ENCODE measurements around the gene AMOTL1.
A peak's percentile ranks its signal among the peaks of the same experiment; 100 is the strongest.

AMOTL1 gene

DNA sequence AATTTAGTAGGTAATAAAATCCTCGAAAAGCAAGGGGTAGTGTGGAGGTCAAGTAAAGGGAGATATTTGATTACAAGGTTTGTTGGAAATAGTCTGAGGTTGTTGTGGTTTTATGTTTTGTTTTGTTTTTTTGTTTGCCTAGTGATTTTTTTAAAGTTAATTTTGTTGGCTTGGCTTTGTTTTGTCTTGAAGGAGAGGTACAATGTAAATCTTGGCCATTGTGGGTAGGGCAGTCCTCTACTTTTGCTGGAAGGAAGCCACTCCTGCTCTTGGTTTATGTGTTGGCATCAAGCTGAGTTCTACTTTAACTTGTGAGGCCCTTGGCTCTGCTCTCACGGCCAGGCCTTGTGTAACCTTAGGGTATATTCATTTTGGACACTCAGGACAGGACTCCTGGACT is 3.2 kb downstream of the AMOTL1 start:
- H3K9me3 ChIP-seq (ENCODE audit: control insufficient read depth, low read depth, low read length): no peaks in the 10 kb centered on the region
- H3K9ac ChIP-seq (ENCODE audit: low read length): no peak overlapping the region
- peak overlapping the region; percentile 2 for H3K4me3 ChIP-seq (ENCODE audit: low read length)
- H3K27ac ChIP-seq (ENCODE audit: low read length): no peak overlapping the region
- no peaks in the 10 kb centered on the region for H3K36me3 ChIP-seq (ENCODE audit: control insufficient read depth, low read depth, low read length)
- peaks cover 32% of the 10 kb centered on the region for H3K4me1 ChIP-seq (ENCODE audit: control insufficient read depth, low read depth, low read length)
- H3K27me3 ChIP-seq (ENCODE audit: control insufficient read depth, insufficient read depth, low read length): peaks cover 36% of the 10 kb centered on the region

- Histone ChIP-seq H3K9ac (ENCODE audit: low read length) (no peak overlapping the region), H3K4me3 (ENCODE audit: low read length) (no peak overlapping the region), H3K27me3 (ENCODE audit: control insufficient read depth, insufficient read depth, low read length) (peaks cover 31% of the 10 kb centered on the region), H3K36me3 (ENCODE audit: control insufficient read depth, low read depth, low read length) (no peaks in the 10 kb centered on the region), H3K9me3 (ENCODE audit: control insufficient read depth, low read depth, low read length) (no peaks in the 10 kb centered on the region), H3K4me1 (ENCODE audit: control insufficient read depth, low read depth, low read length) (peaks cover 37% of the 10 kb centered on the region), H3K27ac (ENCODE audit: low read length) (no peak overlapping the region)
Measured at GRCh38 chr11:94771951-94772350, 3.8 kb downstream of the AMOTL1 start.

GRCh38 chr11:94773842-94774241 is 5.7 kb downstream of the AMOTL1 start:
- H3K27me3 ChIP-seq (ENCODE audit: control insufficient read depth, insufficient read depth, low read length): peaks cover 19% of the 10 kb centered on the region
- no peaks in the 10 kb centered on the region for H3K36me3 ChIP-seq (ENCODE audit: control insufficient read depth, low read depth, low read length)
- H3K9ac ChIP-seq (ENCODE audit: low read length): no peak overlapping the region
- H3K4me1 ChIP-seq (ENCODE audit: control insufficient read depth, low read depth, low read length): peaks cover 28% of the 10 kb centered on the region
- H3K27ac ChIP-seq (ENCODE audit: low read length): no peak overlapping the region
- H3K4me3 ChIP-seq (ENCODE audit: low read length): no peak overlapping the region
- no peaks in the 10 kb centered on the region for H3K9me3 ChIP-seq (ENCODE audit: control insufficient read depth, low read depth, low read length)

GRCh38 chr11:94774345-94774744 is 6.2 kb downstream of the AMOTL1 start:
- Histone ChIP-seq H3K4me1 (ENCODE audit: control insufficient read depth, low read depth, low read length) (peaks cover 28% of the 10 kb centered on the region), H3K27me3 (ENCODE audit: control insufficient read depth, insufficient read depth, low read length) (peaks cover 14% of the 10 kb centered on the region), H3K36me3 (ENCODE audit: control insufficient read depth, low read depth, low read length) (no peaks in the 10 kb centered on the region), H3K9me3 (ENCODE audit: control insufficient read depth, low read depth, low read length) (no peaks in the 10 kb centered on the region), H3K4me3 (ENCODE audit: low read length) (no peak overlapping the region), H3K27ac (ENCODE audit: low read length) (no peak overlapping the region), H3K9ac (ENCODE audit: low read length) (no peak overlapping the region)

DNA sequence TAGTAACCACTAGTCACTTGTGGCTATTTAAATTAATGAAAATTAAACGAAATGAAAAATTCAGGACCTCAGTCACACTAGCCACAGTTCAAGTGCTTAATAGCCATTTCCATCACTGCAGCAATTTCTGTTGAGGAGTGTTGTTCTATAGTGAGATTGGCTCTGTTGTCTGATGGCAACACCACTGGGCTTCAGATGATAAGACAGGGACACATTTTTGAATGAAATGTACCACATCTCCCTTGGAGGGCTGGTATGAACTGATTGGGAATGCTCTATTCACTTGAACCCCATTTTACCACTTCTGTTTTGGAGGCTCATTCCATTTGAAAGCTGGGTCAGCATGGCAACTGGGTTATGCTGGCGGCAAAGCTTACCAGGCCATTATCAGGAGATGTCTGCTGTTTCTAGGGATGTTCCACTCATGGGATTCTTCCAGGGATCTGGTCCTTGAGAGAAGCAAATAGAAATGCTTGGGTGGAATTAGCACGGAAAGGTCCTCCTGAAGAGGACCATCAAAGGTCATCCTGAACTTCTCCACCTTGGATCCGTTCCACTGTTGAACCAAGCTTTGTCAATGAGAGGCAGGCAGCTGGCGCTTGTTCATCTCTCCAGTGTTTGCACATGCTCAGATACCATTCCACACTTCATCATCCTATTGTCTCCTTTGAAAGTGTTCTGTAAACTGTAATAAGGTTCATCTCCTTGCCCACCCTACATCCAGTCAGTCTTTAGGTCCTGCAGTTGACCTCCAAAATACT is 7.6 kb downstream of the AMOTL1 start:
- no peak overlapping the region for H3K9ac ChIP-seq (ENCODE audit: low read length)
- no peaks in the 10 kb centered on the region for H3K9me3 ChIP-seq (ENCODE audit: control insufficient read depth, low read depth, low read length)
- H3K36me3 ChIP-seq (ENCODE audit: control insufficient read depth, low read depth, low read length): no peaks in the 10 kb centered on the region
- H3K4me1 ChIP-seq (ENCODE audit: control insufficient read depth, low read depth, low read length): peaks cover 19% of the 10 kb centered on the region
- H3K4me3 ChIP-seq (ENCODE audit: low read length): no peak overlapping the region
- H3K27me3 ChIP-seq (ENCODE audit: control insufficient read depth, insufficient read depth, low read length): no peaks in the 10 kb centered on the region
- H3K27ac ChIP-seq (ENCODE audit: low read length): no peak overlapping the region

- H3K9me3 ChIP-seq (ENCODE audit: control insufficient read depth, low read depth, low read length): no peaks in the 10 kb centered on the region
- H3K27ac ChIP-seq (ENCODE audit: low read length): no peak overlapping the region
- no peaks in the 10 kb centered on the region for H3K27me3 ChIP-seq (ENCODE audit: control insufficient read depth, insufficient read depth, low read length)
- no peak overlapping the region for H3K4me3 ChIP-seq (ENCODE audit: low read length)
- peaks cover 17% of the 10 kb centered on the region for H3K4me1 ChIP-seq (ENCODE audit: control insufficient read depth, low read depth, low read length)
- no peaks in the 10 kb centered on the region for H3K36me3 ChIP-seq (ENCODE audit: control insufficient read depth, low read depth, low read length)
- H3K9ac ChIP-seq (ENCODE audit: low read length): no peak overlapping the region
Measured at GRCh38 chr11:94776351-94777321, 8.5 kb downstream of the AMOTL1 start.

GRCh38 chr11:94780432-94780831 is 12.3 kb downstream of the AMOTL1 start:
- Histone ChIP-seq H3K27ac (ENCODE audit: low read length) (no peak overlapping the region), H3K4me3 (ENCODE audit: low read length) (no peak overlapping the region), H3K27me3 (ENCODE audit: control insufficient read depth, insufficient read depth, low read length) (no peaks in the 10 kb centered on the region), H3K9ac (ENCODE audit: low read length) (no peak overlapping the region), H3K9me3 (ENCODE audit: control insufficient read depth, low read depth, low read length) (no peaks in the 10 kb centered on the region), H3K4me1 (ENCODE audit: control insufficient read depth, low read depth, low read length) (peaks cover 30% of the 10 kb centered on the region), H3K36me3 (ENCODE audit: control insufficient read depth, low read depth, low read length) (no peaks in the 10 kb centered on the region)

DNA sequence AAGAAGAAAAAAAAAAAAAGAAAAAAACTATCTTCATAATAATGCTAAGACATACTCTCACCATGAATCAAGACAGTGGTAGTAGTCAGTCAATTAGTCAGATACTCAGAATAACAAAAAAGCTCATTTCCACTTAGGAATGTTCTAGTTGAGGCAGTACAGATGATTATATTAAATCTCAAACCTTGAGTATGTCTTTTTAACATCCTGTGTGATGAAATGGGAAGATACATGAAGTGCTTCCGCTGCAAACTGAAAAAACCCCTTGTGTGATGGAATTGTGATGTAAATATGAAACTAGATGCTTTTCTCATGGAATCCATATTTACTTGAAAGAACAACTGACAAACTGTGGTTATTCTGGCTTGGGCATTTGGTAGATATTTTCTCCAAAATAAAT is 13.7 kb downstream of the AMOTL1 start:
- Histone ChIP-seq H3K36me3 (ENCODE audit: control insufficient read depth, low read depth, low read length) (no peaks in the 10 kb centered on the region), H3K4me1 (ENCODE audit: control insufficient read depth, low read depth, low read length) (peaks cover 25% of the 10 kb centered on the region), H3K9ac (ENCODE audit: low read length) (no peak overlapping the region), H3K27me3 (ENCODE audit: control insufficient read depth, insufficient read depth, low read length) (no peaks in the 10 kb centered on the region), H3K27ac (ENCODE audit: low read length) (no peak overlapping the region), H3K4me3 (ENCODE audit: low read length) (no peak overlapping the region), H3K9me3 (ENCODE audit: control insufficient read depth, low read depth, low read length) (no peaks in the 10 kb centered on the region)

DNA sequence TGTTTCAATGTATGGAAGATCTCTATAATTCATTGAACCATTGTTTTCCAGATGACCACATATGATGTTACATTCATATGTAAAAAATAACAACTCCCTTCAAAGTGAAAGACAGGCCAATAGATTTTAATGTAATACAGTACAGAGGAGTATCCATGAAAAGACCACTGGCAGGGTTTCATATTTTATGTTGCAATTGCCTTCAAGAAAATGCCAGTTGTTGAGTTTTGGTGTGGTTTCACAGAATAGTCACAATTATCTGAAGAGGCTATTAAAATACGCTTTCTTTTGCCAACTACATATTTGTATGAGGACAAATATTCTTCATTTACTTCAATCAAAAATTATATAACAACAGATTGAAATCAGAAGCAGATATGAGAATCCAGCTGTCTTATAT is 14.3 kb downstream of the AMOTL1 start:
- Histone ChIP-seq H3K4me1 (ENCODE audit: control insufficient read depth, low read depth, low read length) (peaks cover 24% of the 10 kb centered on the region), H3K27ac (ENCODE audit: low read length) (no peak overlapping the region), H3K4me3 (ENCODE audit: low read length) (no peak overlapping the region)

DNA sequence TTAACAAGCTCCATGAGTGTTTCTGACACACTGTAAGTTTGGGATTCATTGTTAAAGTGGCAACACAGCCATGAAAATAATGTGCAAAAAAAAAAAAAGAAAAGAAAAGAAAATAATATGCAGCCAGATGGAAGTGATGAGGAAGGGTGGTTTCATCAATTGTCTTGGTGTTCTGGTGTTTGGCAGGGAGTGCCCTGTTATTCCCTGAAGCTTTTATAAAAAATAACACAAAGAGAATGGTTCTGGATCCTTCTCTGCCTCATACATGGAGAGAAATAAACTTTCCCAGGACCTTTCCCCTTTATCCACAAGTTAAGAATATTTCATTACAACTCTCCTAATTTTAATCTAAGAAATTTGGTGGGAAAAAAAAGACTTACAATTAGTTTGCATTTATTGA is 16.7 kb downstream of the AMOTL1 start:
- no peak overlapping the region for H3K27ac ChIP-seq (ENCODE audit: low read length)
- peak overlapping the region; percentile 4 for H3K9ac ChIP-seq (ENCODE audit: low read length)
- H3K4me1 ChIP-seq (ENCODE audit: control insufficient read depth, low read depth, low read length): peaks cover 24% of the 10 kb centered on the region
- no peaks in the 10 kb centered on the region for H3K36me3 ChIP-seq (ENCODE audit: control insufficient read depth, low read depth, low read length)
- H3K4me3 ChIP-seq (ENCODE audit: low read length): no peak overlapping the region
- H3K9me3 ChIP-seq (ENCODE audit: control insufficient read depth, low read depth, low read length): no peaks in the 10 kb centered on the region
- no peaks in the 10 kb centered on the region for H3K27me3 ChIP-seq (ENCODE audit: control insufficient read depth, insufficient read depth, low read length)

More for the DNA sequence above, 14.3 kb downstream of the AMOTL1 start:
- H3K9ac ChIP-seq (ENCODE audit: low read length): no peak overlapping the region
- no peaks in the 10 kb centered on the region for H3K36me3 ChIP-seq (ENCODE audit: control insufficient read depth, low read depth, low read length)
- H3K27me3 ChIP-seq (ENCODE audit: control insufficient read depth, insufficient read depth, low read length): no peaks in the 10 kb centered on the region
- no peaks in the 10 kb centered on the region for H3K9me3 ChIP-seq (ENCODE audit: control insufficient read depth, low read depth, low read length)

- H3K4me3 ChIP-seq (ENCODE audit: low read length): no peak overlapping the region
- H3K9ac ChIP-seq (ENCODE audit: low read length): peak overlapping the region; percentile 4
- H3K27me3 ChIP-seq (ENCODE audit: control insufficient read depth, insufficient read depth, low read length): no peaks in the 10 kb centered on the region
- no peaks in the 10 kb centered on the region for H3K9me3 ChIP-seq (ENCODE audit: control insufficient read depth, low read depth, low read length)
- no peak overlapping the region for H3K27ac ChIP-seq (ENCODE audit: low read length)
- H3K4me1 ChIP-seq (ENCODE audit: control insufficient read depth, low read depth, low read length): peaks cover 24% of the 10 kb centered on the region
- no peaks in the 10 kb centered on the region for H3K36me3 ChIP-seq (ENCODE audit: control insufficient read depth, low read depth, low read length)
Measured at GRCh38 chr11:94785509-94785908, 17.4 kb downstream of the AMOTL1 start.
